A673 (cell line): Measurements from ENCODE around the gene GPX4.

Experiments
- CTCF ChIP-seq: fragments of 300-800, 200-600 bp; sonication (generic); conservative IDR thresholded peaks from 2 replicates; pipeline ENCODE4 v1.5.1; 2017; ENCODE audit warnings: low read depth, mild to moderate bottlenecking, antibody characterized with exemption, low read length, moderate library complexity, mixed read lengths
- EZH2 ChIP-seq: fragments of 200-600 bp; sonication (generic); IDR thresholded peaks from 2 replicates; pipeline ENCODE4 v1.6.1; 2017; ENCODE audit warnings: borderline replicate concordance, low read depth, mild to moderate bottlenecking, mixed read lengths, antibody characterized with exemption, low read length; ENCODE audit not compliant: poor library complexity, severe bottlenecking

GRCh38 chr19:1111641-1112267 is 8.0 kb downstream of the GPX4 start:
- TF ChIP-seq CTCF = no peak
- TF ChIP-seq EZH2 = no peak
